ENCODE results near the gene FRG1.
"Not testable (repeated sequence)": the region's sequence is repeated elsewhere in the genome, so short reads cannot be mapped to it uniquely, and the experiment has no call there.

Gene FRG1

GRCh38 chr4:189904420-189905027 is 36.1 kb upstream of the FRG1 start:
- H2AFZ ChIP-seq (ENCODE audit: low read length); H3K9me3 ChIP-seq (replicated peaks; ENCODE audit: insufficient read depth, low read length); H4K20me1 ChIP-seq (ENCODE audit: insufficient read depth, low read length); H3K36me3 ChIP-seq (replicated peaks; ENCODE audit: insufficient read depth, low read length); H3K27ac ChIP-seq (ENCODE audit: low read length); H3K79me2 ChIP-seq (ENCODE audit: low read length); H3K4me2 ChIP-seq (ENCODE audit: low read depth, low read length); H3K4me1 ChIP-seq (ENCODE audit: low read length); H3K27me3 ChIP-seq (replicated peaks; ENCODE audit: insufficient read depth, low read length); H3K9me2 ChIP-seq (replicated peaks; ENCODE audit: insufficient read depth, low read length); H3K9ac ChIP-seq (ENCODE audit: low read length); H3F3A ChIP-seq (ENCODE audit: insufficient read depth, low read length); H3K4me3 ChIP-seq (ENCODE audit: low read length): not testable (repeated sequence)
- peak; percentile 35 for DNase-seq
- TF ChIP-seq CTCF (IDR thresholded peaks at IDR 0.05; ENCODE audit: low read length): peak; percentile 45

- H3K79me2 ChIP-seq (ENCODE audit: low read length): no peaks in the 10 kb centered on the region
- H3K27ac ChIP-seq (ENCODE audit: low read length): no peak overlapping the region
- H3K4me3 ChIP-seq (ENCODE audit: low read length): no peak overlapping the region
- H3F3A ChIP-seq (ENCODE audit: insufficient read depth, low read length): no peaks in the 10 kb centered on the region
- no peaks in the 10 kb centered on the region for H3K27me3 ChIP-seq (replicated peaks; ENCODE audit: insufficient read depth, low read length)
- no peaks in the 10 kb centered on the region for H3K4me1 ChIP-seq (ENCODE audit: low read length)
- no peak overlapping the region for H3K9ac ChIP-seq (ENCODE audit: low read length)
- DNase-seq: no peak
- H2AFZ ChIP-seq (ENCODE audit: low read length): no peak overlapping the region
- no peak for TF ChIP-seq EZH2 (optimal IDR thresholded peaks at IDR 0.05; ENCODE audit: low read depth, low read length)
- peak; percentile 28 for TF ChIP-seq CTCF (IDR thresholded peaks at IDR 0.05; ENCODE audit: low read length)
- TF ChIP-seq EZH2phosphoT487 (IDR thresholded peaks at IDR 0.05; ENCODE audit: low read length): no peak
- H4K20me1 ChIP-seq (ENCODE audit: insufficient read depth, low read length): no peaks in the 10 kb centered on the region
- H3K36me3 ChIP-seq (replicated peaks; ENCODE audit: insufficient read depth, low read length): no peaks in the 10 kb centered on the region
- H3K4me2 ChIP-seq (ENCODE audit: low read depth, low read length): no peak overlapping the region
- no peaks in the 10 kb centered on the region for H3K9me3 ChIP-seq (replicated peaks; ENCODE audit: insufficient read depth, low read length)
- no peaks in the 10 kb centered on the region for H3K9me2 ChIP-seq (replicated peaks; ENCODE audit: insufficient read depth, low read length)
Measured at GRCh38 chr4:189912170-189912569, 28.5 kb upstream of the FRG1 start.

GRCh38 chr4:189917161-189917891 is 23.3 kb upstream of the FRG1 start:
- no peak for TF ChIP-seq EZH2phosphoT487 (IDR thresholded peaks at IDR 0.05; ENCODE audit: low read length)
- no peak for TF ChIP-seq CTCF (IDR thresholded peaks at IDR 0.05; ENCODE audit: low read length)
- TF ChIP-seq EZH2 (optimal IDR thresholded peaks at IDR 0.05; ENCODE audit: low read depth, low read length): no peak
- H4K20me1 ChIP-seq (ENCODE audit: insufficient read depth, low read length): no peaks in the 10 kb centered on the region
- H3K4me2 ChIP-seq (ENCODE audit: low read depth, low read length): no peak overlapping the region
- H2AFZ ChIP-seq (ENCODE audit: low read length): no peak overlapping the region
- H3K27me3 ChIP-seq (replicated peaks; ENCODE audit: insufficient read depth, low read length): no peaks in the 10 kb centered on the region
- no peak overlapping the region for H3K9ac ChIP-seq (ENCODE audit: low read length)
- no peak for DNase-seq
- no peaks in the 10 kb centered on the region for H3F3A ChIP-seq (ENCODE audit: insufficient read depth, low read length)
- no peaks in the 10 kb centered on the region for H3K9me3 ChIP-seq (replicated peaks; ENCODE audit: insufficient read depth, low read length)
- no peaks in the 10 kb centered on the region for H3K4me1 ChIP-seq (ENCODE audit: low read length)
- H3K4me3 ChIP-seq (ENCODE audit: low read length): no peak overlapping the region
- no peak overlapping the region for H3K27ac ChIP-seq (ENCODE audit: low read length)
- H3K9me2 ChIP-seq (replicated peaks; ENCODE audit: insufficient read depth, low read length): no peaks in the 10 kb centered on the region
- H3K79me2 ChIP-seq (ENCODE audit: low read length): no peaks in the 10 kb centered on the region
- H3K36me3 ChIP-seq (replicated peaks; ENCODE audit: insufficient read depth, low read length): no peaks in the 10 kb centered on the region
